ENCODE measurements around the gene CCNT1. TPM values are rescaled to one million over a fixed set of nuclear protein-coding genes. Genes with fewer than 3 reads are reported as not detected.

The CCNT1 gene
- total RNA-seq, 1 experiment from 2014 or later, result 50.0 TPM

- in situ Hi-C loops (cut with HindIII; ENCODE audit: low pct_unique_long_range_greater_than_20kb, low sequenced_read_pairs), result no loop called here
- no peak overlapping the region for H3K4me3 ChIP-seq (ENCODE audit: low read depth in 2 of 2, low read length in 2 of 2)
- TF ChIP-seq TCF7L2 (IDR thresholded peaks at IDR 0.05; ENCODE audit: low read depth, low read length) (no peak), POLR2AphosphoS5 (IDR thresholded peaks at IDR 0.05; ENCODE audit: low read depth, low read length) (no peak), REST (IDR thresholded peaks at IDR 0.05; ENCODE audit: insufficient read depth in 1 of 2, low read depth in 2 of 2, low read length in 1 of 2) (no peak), SIN3A (IDR thresholded peaks at IDR 0.05; ENCODE audit: borderline replicate concordance, insufficient read depth, low read depth, low read length) (no peak), CTCF (IDR thresholded peaks at IDR 0.05) (no peak)
- H3K9me3 ChIP-seq (ENCODE audit: control insufficient read depth, insufficient read depth, low read depth, low read length), result no peaks in the 10 kb centered on the region
- no TSS peak for BruUV-seq (replicated peaks)
- DNase-seq (ENCODE audit: low read depth, low spot score), result no peak
- POLR2A ChIA-PET, result no interaction called here
- no peaks in the 10 kb centered on the region for H3K4me1 ChIP-seq (ENCODE audit: control insufficient read depth, insufficient read depth, low read length)
- no peaks in the 10 kb centered on the region for H3K27me3 ChIP-seq (ENCODE audit: control insufficient read depth, insufficient read depth, low read length)
- no peak overlapping the region for H3K27ac ChIP-seq (ENCODE audit: low read length)
- H3K36me3 ChIP-seq (ENCODE audit: control insufficient read depth, insufficient read depth, low read length), result peaks cover 44% of the 10 kb centered on the region; the same call in 1 of the 2 replicates
- intact Hi-C loops (cut with micrococcal nuclease; ENCODE audit: unreplicated experiment), result no loop called here
- no peak for ATAC-seq
- CTCF ChIA-PET, result no interaction called here
Measured at GRCh38 chr12:48693572-48693971, 22.9 kb downstream of the CCNT1 start.

- ChIA-PET POLR2A (no interaction called here), CTCF (interaction anchor here (0.7 kb wide), 1 partner anchor 1426 kb away, joined by 3 read pairs; no protein-coding TSS in a partner anchor)
- no peak for DNase-seq (ENCODE audit: low read depth, low spot score)
- TF ChIP-seq TCF7L2 (IDR thresholded peaks at IDR 0.05; ENCODE audit: low read depth, low read length), result no peak
- no peak for TF ChIP-seq POLR2AphosphoS5 (IDR thresholded peaks at IDR 0.05; ENCODE audit: low read depth, low read length)
- TF ChIP-seq CTCF (IDR thresholded peaks at IDR 0.05), result no peak
- no peak for TF ChIP-seq SIN3A (IDR thresholded peaks at IDR 0.05; ENCODE audit: borderline replicate concordance, insufficient read depth, low read depth, low read length)
- TF ChIP-seq REST (IDR thresholded peaks at IDR 0.05; ENCODE audit: insufficient read depth in 1 of 2, low read depth in 2 of 2, low read length in 1 of 2), result no peak
- Histone ChIP-seq H3K27ac (ENCODE audit: low read length) (no peak overlapping the region), H3K4me1 (ENCODE audit: control insufficient read depth, insufficient read depth, low read length) (no peaks in the 10 kb centered on the region), H3K36me3 (ENCODE audit: control insufficient read depth, insufficient read depth, low read length) (peaks cover 36% of the 10 kb centered on the region; the same call in 1 of the 2 replicates), H3K9me3 (ENCODE audit: control insufficient read depth, insufficient read depth, low read depth, low read length) (no peaks in the 10 kb centered on the region), H3K4me3 (ENCODE audit: low read depth in 2 of 2, low read length in 2 of 2) (no peak overlapping the region), H3K27me3 (ENCODE audit: control insufficient read depth, insufficient read depth, low read length) (no peaks in the 10 kb centered on the region)
- TSS peak; percentile 21 for BruUV-seq (replicated peaks)
- intact Hi-C loops (cut with micrococcal nuclease; ENCODE audit: unreplicated experiment) (no loop called here), in situ Hi-C loops (cut with HindIII; ENCODE audit: low pct_unique_long_range_greater_than_20kb, low sequenced_read_pairs) (no loop called here)
- no peak for ATAC-seq
Measured at GRCh38 chr12:48691826-48692487, 24.6 kb downstream of the CCNT1 start.
